COR-L47 (cell line): ENCODE measurements around the gene TRIM9.

Source experiments
- DNase-seq: peaks from one replicate; lab custom pipeline; 2025; lab: John Stamatoyannopoulos, UW

Gene TRIM9

DNA sequence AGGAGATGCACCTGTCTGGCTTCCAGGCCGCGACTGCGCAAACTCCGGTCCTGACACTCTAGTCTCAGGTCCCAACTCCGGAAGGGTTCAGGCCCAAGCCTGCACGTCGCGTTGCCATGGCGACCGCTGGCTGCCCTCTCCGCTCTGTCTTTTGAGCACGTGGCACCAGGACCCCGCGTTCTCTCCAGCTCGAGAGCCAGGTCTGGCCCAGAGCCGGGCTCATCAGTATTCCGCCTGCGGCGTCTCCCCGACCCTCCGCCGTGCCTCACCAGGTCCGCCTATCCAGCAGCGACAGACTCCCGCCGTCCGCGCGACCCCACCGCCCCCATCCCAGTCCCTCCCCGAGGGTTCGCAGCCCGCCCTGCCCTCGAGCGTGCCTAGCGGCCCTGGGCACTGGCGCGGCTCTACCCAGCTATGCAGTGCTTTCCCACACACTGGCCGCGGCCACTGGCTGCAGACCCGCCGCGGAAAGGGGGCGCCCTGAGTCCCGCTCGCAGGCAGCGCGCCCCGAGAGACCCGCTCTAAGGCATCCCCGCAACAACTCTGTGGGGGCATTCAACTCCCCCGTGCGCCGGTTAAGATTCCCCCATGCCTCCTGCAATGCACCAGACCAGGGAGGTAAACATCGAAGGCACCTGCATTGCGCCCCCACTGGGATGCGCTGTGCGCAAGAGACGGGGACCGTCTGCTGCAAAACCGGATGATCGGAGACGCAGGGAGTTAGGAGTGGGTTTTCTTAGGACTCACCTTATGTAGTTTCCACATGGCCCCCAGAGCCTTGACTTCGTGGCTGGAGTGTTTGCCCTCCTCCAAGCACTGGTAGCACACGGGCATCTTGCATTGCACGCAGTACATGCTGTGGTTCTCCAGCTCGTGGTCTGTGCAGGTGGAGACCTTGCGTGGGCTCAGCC lies 1.3 kb downstream of the TRIM9 start:
- DNase-seq = peak; percentile 88

DNA sequence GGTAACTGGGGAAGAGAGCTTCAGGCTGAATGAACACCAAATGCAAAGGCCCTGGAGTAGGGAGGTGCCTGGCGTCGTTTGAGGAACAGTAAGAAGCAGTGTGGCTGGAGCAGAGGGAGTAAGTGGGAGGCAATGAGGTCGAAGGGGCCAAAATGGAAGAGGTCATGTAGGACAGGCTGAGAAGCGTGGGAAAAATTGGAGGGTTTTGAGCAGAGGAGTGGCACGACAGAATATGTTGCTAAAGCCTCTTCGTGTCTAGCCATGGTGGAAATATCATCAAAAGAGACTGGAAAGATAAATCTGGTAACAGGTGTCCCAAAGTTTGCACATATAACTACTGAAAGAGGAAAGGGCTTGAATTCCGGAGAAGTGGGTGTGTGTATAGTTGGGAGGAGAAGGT lies 1.9 kb downstream of the TRIM9 start:
- DNase-seq = no peak

DNA sequence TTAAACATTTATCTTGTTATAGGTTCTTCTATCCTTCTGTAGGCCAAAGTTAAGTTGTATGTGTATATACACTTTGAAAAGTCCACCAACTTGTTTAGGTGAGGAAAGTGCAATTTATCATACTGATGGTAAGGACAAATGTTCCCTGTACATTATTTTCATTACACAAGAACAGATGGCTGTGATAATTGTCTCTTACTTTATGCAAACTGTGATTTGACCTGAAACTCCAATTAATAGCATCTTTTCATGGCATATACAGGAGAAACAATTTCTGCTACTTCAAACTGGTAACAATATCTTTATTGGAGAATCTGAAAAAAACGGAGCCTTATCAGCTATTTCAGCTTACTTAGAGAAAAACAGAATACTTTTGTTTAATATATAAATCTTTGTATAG lies 5.6 kb downstream of the TRIM9 start:
- no peak for DNase-seq

DNA sequence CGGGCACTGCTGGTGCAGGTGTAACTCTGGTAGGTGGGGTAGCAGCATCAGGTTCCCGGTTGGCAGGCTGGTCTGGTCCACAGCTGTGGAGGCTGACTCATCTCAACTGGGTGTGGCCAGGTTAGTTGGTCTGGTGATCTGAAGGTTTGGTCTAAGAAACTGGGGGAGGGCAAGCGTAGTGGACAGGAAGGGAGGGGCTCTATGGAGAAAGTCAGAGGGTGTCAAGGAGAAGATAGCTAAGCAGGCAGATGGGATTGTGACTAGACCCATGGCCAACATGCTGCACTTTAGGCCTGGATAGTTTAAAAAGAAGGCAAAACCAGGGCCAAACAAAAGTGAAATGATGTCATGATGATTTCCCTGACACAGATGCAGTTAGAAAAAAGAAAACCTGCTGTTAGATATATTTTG lies 7.9 kb downstream of the TRIM9 start:
- DNase-seq = peak; percentile 51

DNA sequence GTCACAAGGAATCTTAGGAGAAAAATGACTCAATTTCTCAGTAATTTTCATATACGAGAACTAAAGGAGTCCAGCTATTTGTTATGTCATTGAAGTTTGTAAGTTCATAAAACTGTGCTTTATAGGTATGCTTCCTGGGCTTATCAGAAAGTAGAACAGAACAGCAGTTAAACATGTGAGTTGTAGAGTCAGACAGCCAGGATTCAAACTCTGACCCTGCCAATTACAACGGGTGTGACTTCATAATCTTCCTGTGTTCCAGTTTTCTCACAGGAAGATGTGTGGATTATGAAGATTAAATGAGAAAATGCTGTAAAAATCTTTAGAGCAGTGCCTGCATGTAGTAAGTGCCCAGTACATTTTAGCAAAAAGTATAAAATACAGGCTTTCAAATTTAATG lies 8.9 kb downstream of the TRIM9 start:
- no peak for DNase-seq

DNA sequence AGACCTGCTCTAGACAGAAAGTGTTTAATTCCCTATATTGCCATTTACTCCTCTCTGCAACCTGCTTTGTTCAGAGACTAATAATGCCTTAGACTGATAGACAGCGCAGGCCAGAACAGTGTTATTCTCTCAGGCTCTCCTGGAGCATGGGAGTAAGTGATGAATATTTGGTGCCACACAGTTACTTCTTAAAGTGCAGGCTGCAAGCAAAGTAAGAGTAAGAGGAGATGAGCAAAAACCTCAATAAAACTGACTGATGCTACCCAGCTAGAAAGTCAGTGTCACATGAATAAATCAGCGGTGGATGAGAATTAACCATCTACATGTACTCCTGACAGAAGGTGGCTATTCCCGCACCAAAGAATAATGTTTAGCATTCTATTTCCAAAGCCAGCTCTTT lies 9.9 kb downstream of the TRIM9 start:
- no peak for DNase-seq

DNA sequence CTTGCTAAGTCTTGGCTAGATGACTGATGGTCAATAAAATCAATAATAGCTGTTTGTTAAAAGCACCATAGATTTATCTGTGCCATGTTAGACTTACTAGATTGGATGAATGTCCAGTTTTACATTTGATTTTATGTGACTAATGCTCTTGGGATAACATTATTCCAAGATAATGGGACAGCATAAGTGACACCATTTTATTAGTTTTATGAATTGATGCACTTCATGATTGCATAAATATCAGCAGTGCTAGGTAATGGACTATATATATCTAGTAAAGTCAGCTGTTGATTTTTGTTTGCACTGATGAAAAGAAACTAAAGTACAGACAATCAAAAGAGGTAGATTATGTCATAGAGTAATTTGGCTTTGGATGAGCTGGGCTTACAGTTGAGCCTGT lies 10.4 kb downstream of the TRIM9 start:
- DNase-seq = no peak

DNA sequence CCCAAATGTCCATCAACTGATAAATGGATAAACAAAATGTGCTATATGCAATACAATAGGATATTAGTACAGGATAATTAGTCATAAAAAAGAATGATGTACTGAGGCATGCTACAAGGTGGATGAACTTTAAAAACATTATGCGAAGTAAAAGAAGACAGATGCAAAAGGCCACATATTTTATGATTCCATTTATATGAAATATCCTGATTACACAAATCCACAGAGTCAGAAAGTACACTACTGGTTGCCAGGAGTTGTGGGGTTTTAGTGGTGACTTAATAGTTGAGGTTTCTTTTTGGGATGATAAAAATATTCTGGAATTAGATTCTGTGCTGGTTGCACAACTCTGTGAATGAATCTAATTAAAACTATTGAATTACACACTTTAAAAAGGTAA lies 12.6 kb downstream of the TRIM9 start:
- no peak for DNase-seq

DNA sequence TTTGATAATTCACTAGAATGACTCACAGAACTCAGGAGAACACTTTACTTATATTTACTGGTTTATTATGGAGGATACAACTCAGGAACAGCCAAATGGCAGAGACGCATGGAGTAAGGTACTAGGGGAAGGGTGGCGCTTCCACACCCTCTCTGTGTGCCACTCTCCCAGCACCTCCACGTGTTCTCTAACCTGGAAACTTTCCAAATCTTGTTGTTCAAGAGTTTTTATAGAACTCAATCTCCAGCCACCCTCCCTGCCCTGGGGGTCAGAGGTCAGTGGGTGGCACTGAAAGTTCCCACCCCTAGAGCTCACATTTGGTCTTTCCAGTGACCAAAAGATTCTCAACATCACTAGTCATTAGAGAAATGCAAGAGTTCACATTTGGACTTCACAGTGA lies 13.2 kb downstream of the TRIM9 start:
- DNase-seq = no peak

DNA sequence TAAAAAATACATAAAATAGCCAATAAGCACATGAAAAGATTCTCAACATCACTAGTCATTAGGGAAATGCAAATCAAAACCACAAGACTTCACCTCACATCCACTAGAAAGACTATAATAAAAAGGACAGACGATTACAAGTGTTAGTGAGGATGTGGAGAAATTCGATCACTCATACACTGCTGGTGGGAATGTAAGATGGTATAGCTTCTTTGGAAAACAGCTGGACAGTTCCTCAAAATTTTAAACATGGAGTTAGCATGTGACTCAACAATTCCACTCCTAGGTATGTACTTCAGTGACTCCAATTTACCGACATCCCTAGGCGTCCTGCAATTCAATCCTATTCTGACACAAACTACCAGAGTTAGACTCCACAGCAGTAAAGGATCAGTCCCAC lies 13.7 kb downstream of the TRIM9 start:
- no peak for DNase-seq

DNA sequence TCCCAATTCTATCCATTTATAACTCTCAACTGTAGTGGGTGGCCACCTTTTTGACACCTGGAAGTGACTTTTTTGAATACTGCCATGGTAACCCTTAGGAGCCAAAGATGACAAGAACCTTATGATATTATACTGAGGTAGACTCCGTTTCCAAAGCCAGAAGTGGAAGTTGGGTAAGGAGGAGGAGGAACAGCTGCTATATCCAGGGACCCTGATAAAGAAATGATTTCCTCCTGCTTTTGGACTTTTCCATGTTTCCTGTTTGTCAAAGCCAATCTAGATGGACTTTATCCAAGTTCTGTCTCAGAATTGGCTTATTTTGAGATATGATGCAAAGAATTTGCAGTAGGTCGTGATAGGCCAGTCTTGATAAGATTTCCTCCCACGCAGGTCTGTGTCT lies 14.3 kb downstream of the TRIM9 start:
- DNase-seq = no peak

DNA sequence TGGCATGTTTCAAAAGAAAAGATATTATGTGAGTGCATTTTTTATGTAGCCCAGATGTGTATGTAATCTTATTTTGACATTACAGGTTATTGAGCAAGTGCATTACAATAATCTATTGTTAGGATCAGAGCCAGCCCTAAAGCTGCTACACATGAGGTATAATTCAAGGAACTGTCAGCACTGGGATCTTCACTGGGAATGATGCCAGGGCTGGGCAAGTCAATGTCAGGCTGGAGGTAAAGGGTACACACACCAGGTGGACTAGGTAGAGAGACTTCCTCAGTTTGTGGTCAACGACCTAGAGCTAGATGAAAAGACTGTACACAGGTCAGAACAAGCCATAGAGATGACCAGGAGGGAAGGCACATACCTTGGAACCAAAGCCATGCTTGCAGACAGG lies 15.4 kb downstream of the TRIM9 start:
- peak; percentile 16 for DNase-seq

DNA sequence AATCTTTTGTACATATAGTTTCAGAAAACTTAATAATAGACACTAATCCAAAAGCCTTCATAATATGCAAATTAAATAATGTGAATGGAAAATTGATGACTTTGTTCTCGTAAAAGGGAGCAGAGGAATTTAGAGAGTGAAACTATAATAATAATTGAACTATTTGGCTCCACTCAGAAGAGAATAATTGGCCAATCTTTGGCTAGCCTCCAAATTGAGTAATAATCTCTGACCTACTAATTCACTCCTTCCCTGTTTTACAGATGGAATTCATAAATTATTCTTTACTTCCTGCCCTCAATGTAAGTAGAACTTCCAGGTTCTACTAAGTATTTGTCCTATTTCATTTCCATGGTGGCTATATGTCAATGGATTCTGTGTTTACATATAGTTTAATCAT lies 15.8 kb downstream of the TRIM9 start:
- DNase-seq = no peak

DNA sequence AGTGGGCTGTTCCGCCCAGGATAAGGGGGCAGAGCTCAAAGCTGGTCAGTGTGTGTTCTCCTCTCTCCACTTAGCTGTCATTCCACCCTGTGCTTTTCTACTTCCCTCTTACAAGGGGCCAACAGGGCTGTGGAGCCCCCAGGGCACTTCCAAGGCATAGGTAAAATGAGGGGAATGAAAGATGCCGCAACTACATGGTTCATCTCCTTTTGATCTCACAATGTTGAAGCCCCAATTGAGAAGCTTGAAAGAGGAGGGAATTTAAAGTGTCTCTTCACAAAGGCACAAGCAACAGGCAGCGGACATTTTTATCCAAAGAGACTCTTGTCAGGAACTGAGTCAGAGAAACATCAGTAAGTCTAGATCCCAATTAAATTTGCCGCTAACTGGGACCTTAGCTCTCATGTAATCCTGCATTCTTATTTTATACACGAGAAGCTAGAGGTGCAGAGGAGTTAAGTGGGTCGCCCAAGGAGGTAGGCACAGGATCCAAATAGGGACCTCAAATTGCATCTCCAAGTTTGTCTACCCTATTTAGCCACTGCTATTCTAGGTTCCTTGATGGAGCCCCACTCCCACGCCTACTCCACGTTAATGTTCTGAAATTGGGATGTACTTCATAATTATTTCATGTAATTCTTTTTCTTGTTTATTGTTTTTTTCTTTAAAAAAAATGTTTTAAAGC lies 20.1 kb downstream of the TRIM9 start:
- DNase-seq = no peak

DNA sequence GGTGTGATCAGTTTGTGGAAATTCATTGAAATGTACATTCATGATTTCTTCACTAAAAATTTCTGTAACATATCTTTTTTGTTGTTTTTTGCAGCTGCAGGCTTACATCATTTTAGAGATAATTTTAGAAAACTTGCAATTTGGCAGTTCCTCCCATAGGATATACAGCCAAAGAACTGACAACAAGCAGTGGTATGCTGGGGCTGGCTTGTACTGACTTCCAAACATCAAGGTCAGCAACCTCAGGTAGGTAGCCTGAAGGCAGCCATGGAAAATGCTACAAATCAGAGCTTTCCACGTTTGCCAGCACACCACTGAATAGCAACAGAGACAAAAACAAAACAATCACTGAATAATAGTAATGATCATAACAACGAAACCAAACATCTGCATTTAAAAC lies 21.2 kb downstream of the TRIM9 start:
- no peak for DNase-seq

DNA sequence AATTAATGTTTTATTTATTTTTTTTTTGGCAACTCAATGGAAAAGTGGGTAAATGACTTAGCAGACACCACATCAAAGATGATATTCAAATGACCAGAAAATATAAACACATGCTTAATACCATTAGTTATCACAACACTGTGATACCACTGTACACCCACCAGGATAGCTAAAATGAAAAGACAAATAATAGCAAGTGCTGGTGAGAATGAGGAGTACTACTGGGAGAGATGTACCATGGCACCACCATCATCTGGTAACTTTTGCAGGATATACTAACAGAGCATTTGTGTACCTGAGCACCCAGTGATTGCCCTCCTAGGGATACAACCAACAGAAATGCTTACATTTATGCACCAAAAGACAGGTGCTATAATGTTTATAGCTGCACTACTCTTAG lies 21.9 kb downstream of the TRIM9 start:
- no peak for DNase-seq

DNA sequence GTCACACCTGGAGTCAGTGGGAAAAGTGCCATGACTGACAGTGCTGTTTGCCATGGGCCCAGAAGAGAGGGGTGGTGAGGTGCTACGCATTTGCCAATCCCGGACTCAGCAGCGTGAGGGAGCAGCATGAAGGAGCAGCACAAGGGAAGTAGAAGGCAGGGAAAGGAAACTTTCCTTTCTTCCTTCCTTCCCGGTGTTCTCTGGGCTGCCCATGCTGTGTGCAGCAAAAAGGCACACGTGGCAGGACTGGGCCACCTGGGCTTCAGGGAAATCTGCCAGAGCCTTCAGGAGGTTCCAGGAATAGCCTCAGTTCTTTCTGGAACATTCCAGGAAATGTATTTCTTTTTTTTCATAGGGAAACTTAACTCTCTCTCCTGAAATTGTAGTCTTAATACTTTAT lies 23.0 kb downstream of the TRIM9 start:
- no peak for DNase-seq

DNA sequence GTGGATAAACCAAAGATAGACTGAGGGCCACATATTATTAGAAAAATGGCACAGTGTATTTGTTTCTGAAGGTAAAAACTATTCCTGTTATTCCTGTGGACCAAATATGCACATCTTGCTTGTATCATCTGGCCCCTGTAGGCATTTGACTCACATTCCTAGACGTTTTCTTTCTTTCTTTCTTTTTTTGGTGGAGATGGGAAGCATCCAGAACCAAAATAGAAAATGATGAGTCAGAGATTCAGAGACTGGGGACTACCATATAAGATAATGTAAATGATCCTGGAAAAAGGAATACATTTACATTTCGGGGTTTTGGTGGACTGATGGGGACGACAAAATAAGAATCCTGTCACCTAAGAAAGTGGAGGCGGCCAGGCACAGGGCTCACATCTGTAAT lies 24.2 kb downstream of the TRIM9 start:
- DNase-seq = no peak

DNA sequence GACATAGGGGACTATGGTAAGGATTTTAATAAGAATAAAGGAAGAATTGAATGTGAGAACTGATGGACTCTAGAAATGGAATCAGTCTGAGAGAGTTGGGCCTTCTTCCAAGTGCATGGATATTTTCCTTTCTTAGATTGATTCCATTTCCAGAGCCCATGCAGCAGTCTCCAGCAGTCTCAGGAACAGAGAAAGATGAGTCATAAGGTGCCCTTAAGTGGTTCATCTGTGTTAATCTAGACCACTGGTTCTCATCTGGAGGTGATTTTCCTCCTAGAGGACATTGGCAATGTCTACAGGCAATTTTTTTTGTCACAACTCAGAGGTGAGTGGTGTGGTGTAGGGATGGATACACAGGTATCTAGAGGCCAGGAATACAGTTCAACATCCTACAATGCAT lies 25.9 kb downstream of the TRIM9 start:
- DNase-seq = no peak

DNA sequence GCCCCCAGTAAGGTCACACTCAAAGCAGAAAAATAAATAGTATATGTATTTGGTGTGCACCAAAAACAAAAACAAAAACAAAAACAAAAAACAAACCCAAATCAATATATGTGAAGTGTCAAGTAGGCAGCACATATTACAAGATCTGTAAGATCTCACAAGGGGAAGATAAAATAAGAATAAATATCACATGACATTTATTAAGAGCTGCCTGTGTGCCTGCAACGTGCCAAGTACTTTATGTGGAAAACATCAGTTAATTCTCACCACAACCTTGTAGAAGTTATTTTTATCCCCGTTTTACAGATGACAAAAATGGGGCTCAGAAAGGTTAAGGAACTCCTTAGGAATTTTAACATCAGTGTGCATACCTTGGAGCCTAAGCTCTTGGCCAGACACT lies 26.6 kb downstream of the TRIM9 start:
- DNase-seq = no peak

DNA sequence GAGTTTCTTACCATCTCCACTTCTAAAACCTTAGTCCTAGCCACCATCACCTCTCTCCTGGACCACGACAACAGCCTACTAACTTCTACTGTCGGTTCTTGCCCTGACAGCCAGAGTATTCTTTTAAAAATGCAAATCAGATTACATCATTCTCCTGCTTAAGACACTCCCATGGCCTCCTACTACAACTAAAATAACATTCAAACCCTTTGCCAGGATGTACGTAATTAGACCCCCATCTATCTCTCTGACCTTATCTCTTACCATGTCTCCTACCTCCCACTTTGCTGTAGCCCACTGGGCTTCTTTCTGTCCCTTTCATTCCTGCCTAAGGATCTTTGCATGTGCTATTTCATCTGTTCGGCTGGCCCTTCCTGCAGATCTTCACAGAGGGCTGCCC lies 27.6 kb downstream of the TRIM9 start:
- no peak for DNase-seq

DNA sequence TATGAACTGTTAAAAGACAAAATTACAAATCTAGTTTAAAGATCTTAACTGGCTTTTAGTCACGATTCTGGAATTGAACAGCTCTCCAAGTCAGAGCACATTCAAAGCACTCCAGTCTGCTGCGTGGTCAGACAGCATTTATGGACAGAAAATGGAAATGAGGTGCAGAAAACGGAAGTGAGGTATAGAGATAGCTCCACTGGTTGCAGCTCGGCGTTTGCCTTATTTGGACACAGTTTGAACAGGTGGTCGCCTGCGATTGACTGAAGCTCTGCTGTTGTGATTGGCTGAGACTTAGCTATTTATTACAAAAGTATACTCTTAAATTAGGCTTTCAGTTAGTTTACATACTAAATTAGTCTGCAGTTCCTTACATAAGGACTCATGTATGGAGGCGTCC lies 28.3 kb downstream of the TRIM9 start:
- DNase-seq = no peak

DNA sequence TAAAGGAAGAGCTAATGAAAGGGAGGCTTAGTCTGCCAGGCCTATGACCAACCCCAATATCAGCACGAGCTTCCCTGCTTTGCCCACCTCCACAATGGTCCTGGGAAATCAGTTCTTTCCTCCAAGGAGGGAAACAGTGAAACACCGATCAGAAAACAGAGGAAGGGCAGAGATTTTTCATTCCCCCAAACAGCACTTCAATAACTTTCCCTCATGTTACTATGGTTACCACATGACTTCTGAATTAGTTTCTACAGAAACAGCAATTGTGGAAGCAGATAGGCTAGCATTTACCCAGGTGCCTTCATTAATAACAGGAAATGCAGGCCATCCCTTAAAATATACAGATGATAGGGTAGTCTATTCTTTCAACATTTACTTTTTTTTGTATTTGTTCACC lies 35.9 kb downstream of the TRIM9 start:
- DNase-seq = no peak

DNA sequence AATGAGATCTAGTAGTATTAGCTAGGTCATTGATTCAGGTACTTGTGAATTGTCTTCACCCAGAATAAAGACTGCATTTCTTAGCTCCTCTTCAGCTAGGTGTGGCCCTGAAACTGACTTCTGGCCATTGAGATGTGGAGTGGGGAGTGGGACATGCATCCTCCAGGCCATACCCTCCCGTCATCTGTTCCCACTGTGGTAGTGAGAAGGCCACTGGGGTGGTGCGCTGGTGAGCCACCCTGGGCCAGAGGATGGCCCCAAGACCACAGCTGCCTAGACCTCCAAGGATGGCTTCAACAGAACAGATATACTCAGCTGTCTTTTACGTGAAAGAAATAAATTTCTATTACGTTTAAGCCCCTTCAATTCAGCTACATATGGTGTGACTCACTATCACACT lies 36.5 kb downstream of the TRIM9 start:
- DNase-seq = no peak
